Sigmoid colon (tissue), 7 donors: ENCODE data around the gene ZNF532. TPM values are rescaled to one million over a fixed set of nuclear protein-coding genes. Genes with fewer than 3 reads are reported as not detected.
A peak's percentile ranks its signal among the peaks of the same experiment; 100 is the strongest.

Experiments
- DNase-seq: peaks from one replicate; pipeline ENCODE4 v3.0.0-alpha.2; 2019
- H3K27ac ChIP-seq, 4 donors: fragments of 200-600 bp; sonication (generic); one replicate each; pipeline ENCODE4 v1.5.1; 2016 to 2019; ENCODE audit warnings: mild to moderate bottlenecking in 1 of 4
- H3K27me3 ChIP-seq, 3 donors: fragments of 200-600 bp; sonication (generic); one replicate each; pipeline ENCODE4 v1.5.1; 2019; ENCODE audit warnings: mild to moderate bottlenecking in 1 of 3
- H3K36me3 ChIP-seq, 4 donors: fragments of 200-600 bp; sonication (generic); one replicate each; pipeline ENCODE4 v1.5.1; 2016 to 2019
- H3K4me1 ChIP-seq, 4 donors: fragments of 200-600 bp; sonication (generic); one replicate each; pipeline ENCODE4 v1.5.1; 2017 to 2019
- H3K4me3 ChIP-seq, 4 donors: fragments of 200-600 bp; sonication (generic); one replicate each; pipeline ENCODE4 v1.5.1; 2017 to 2019; ENCODE audit warnings: mild to moderate bottlenecking in 2 of 4, moderate library complexity in 1 of 4
- H3K9me3 ChIP-seq, 4 donors: fragments of 200-600 bp in 3 of 4; sonication (generic) in 3 of 4; one replicate each; pipeline versions ENCODE4 v1.5.1 to v1.6.1; 2013 to 2019
- CTCF ChIP-seq, 4 experiments: fragments of 450-650 bp in 3 of 4; fragments of 200-600 bp in 1 of 4; IDR thresholded peaks; one replicate each; pipeline ENCODE4 v1.5.1; 2016 to 2019; ENCODE audit warnings: antibody characterized with exemption in 4 of 4, mild to moderate bottlenecking in 3 of 4, moderate library complexity in 2 of 4
- EP300 ChIP-seq, 4 donors: sonication (generic); formaldehyde crosslinking; IDR thresholded peaks; one replicate each; pipeline ENCODE4 v1.6.1; 2017; ENCODE audit warnings: antibody characterized with exemption in 4 of 4
- POLR2A ChIP-seq, 2 donors: fragments of 450-650 bp; IDR thresholded peaks; one replicate each; pipeline ENCODE4 v1.6.1; 2016; ENCODE audit warnings: antibody characterized with exemption in 2 of 2, mild to moderate bottlenecking in 2 of 2, moderate library complexity in 2 of 2
- POLR2AphosphoS5 ChIP-seq, 4 donors: sonication (generic); formaldehyde crosslinking; IDR thresholded peaks; one replicate each; pipeline ENCODE4 v1.6.1; 2017; ENCODE audit warnings: antibody characterized with exemption in 4 of 4
- WGBS, 2 donors: extraction: QIAGEN DNeasy Blood & Tissue Kit; methylation state at CpG; one replicate each; pipeline ENCODE4 v1.1.7; 2013; 5-methylcytosine and 5-hydroxymethylcytosine counted together
- intact Hi-C: fragments of 100-400 bp; cut with DNase I; formaldehyde crosslinking; loops from one replicate; pipeline ENCODE4 v1.15.1; 2023
- polyA plus RNA-seq, 3 donors: library from polyadenylated mRNA; stranded (reverse); fragments of 200-250 nt; gene quantifications; one replicate each; pipeline ENCODE4 v1.2.3, GENCODE V29; 2013
- total RNA-seq, 4 donors: library from RNA; depleted of rRNA; stranded (reverse); fragments of >200 nt; gene quantifications; one replicate each; pipeline ENCODE4 v1.1.0, GENCODE V29; 2016
- donor health status: healthy with polysubstance abuse.
- donor health status: Bipolar disorder and iron deficiency.
- donor health status: healthy.

The ZNF532 gene
- total and polyA plus RNA-seq, 7 donors: 1.4 to 104 (median 71.0) TPM

- Histone ChIP-seq H3K27ac (no peak overlapping the region), H3K9me3 (no peaks in the 10 kb centered on the region), H3K4me1 (peaks cover 0 to 36% (median 34%) of the 10 kb centered on the region in 4 donors), H3K4me3 (no peak overlapping the region), H3K36me3 (no peaks in the 10 kb centered on the region), H3K27me3 (no peaks in the 10 kb centered on the region)
- peak; percentile 33 for DNase-seq
- intact Hi-C loops: no loop called here
- WGBS, 2 donors: 57 to 80% methylated on average over 9 of the region's 9 CpGs
- TF ChIP-seq CTCF (IDR thresholded peaks at IDR 0.05): no peak
- no peak for TF ChIP-seq POLR2AphosphoS5 (IDR thresholded peaks at IDR 0.05)
- no peak for TF ChIP-seq POLR2A (IDR thresholded peaks at IDR 0.05)
- TF ChIP-seq EP300 (IDR thresholded peaks at IDR 0.05): no peak
Measured at GRCh38 chr18:58856881-58857280, 7.8 kb upstream of the ZNF532 start.

- intact Hi-C loops: no loop called here
- Histone ChIP-seq H3K9me3 (no peaks in the 10 kb centered on the region), H3K4me3 (no peak overlapping the region), H3K27ac (peak overlapping the region in 3 of 4 donors; percentile 7 to 96 (median 94)), H3K36me3 (no peaks in the 10 kb centered on the region), H3K4me1 (peaks cover 0 to 52% (median 47%) of the 10 kb centered on the region in 4 donors), H3K27me3 (no peaks in the 10 kb centered on the region)
- 80 to 84% methylated on average over 11 of the region's 11 CpGs for WGBS, 2 donors
- TF ChIP-seq CTCF (IDR thresholded peaks at IDR 0.05) (no peak), POLR2AphosphoS5 (IDR thresholded peaks at IDR 0.05) (peak; percentile 17 to 64 (median 58)), EP300 (IDR thresholded peaks at IDR 0.05) (peak in 1 of 4 donors; percentile 29)
- DNase-seq: peak; percentile 80
Measured at GRCh38 chr18:58858591-58859468, 5.8 kb upstream of the ZNF532 start.

- 77 to 79% methylated on average over 5 of the region's 5 CpGs for WGBS, 2 donors
- Histone ChIP-seq H3K4me1 (peaks cover 0 to 61% (median 57%) of the 10 kb centered on the region in 4 donors), H3K27me3 (no peaks in the 10 kb centered on the region), H3K4me3 (no peak overlapping the region), H3K27ac (peak overlapping the region; percentile 34 to 96 (median 66)), H3K9me3 (no peaks in the 10 kb centered on the region), H3K36me3 (no peaks in the 10 kb centered on the region)
- peak; percentile 51 for DNase-seq
- intact Hi-C loops: loop anchor here (5.0 kb wide), 3 partner anchors 52 to 202 kb away; no protein-coding TSS in a partner anchor
- TF ChIP-seq POLR2A (IDR thresholded peaks at IDR 0.05) (no peak), CTCF (IDR thresholded peaks at IDR 0.05) (no peak), EP300 (IDR thresholded peaks at IDR 0.05) (no peak)
Measured at GRCh38 chr18:58859907-58860306, 4.8 kb upstream of the ZNF532 start.

GRCh38 chr18:58860747-58861231 is 3.9 kb upstream of the ZNF532 start:
- Histone ChIP-seq H3K4me1 (peaks cover 0 to 70% (median 66%) of the 10 kb centered on the region in 4 donors), H3K9me3 (no peaks in the 10 kb centered on the region), H3K36me3 (no peaks in the 10 kb centered on the region), H3K27me3 (no peaks in the 10 kb centered on the region), H3K4me3 (peak overlapping the region in 1 of 4 donors; percentile 2), H3K27ac (peak overlapping the region; percentile 34 to 96 (median 66))
- intact Hi-C loops: loop anchor here (5.0 kb wide), 3 partner anchors 52 to 202 kb away; no protein-coding TSS in a partner anchor
- DNase-seq: no peak
- no peak for TF ChIP-seq CTCF (IDR thresholded peaks at IDR 0.05)
- WGBS, 2 donors: 58 to 64% methylated on average over 7 of the region's 7 CpGs
